OCI-LY1 (cell line): ENCODE measurements around the gene SCN1A.

Experiments
- H2AFZ ChIP-seq: fragments of 200-600 bp; sonication (generic), shearing (Covaris generic); 2 replicates; pipeline ENCODE4 v1.6.0; 2014; ENCODE audit warnings: antibody characterized with exemption, mild to moderate bottlenecking, low read length
- H3F3A ChIP-seq: fragments of 200-600 bp; sonication (generic), shearing (Covaris generic); 2 replicates; pipeline ENCODE4 v1.6.0; 2014; ENCODE audit warnings: mild to moderate bottlenecking, antibody characterized with exemption, low read length, moderate library complexity; ENCODE audit not compliant: insufficient read depth
- H3K27ac ChIP-seq: fragments of 200-600 bp; sonication (generic); 2 replicates; pipeline ENCODE4 v1.5.1; 2014; ENCODE audit warnings: low read length, mixed run types, mild to moderate bottlenecking, low read depth; ENCODE audit not compliant: poor library complexity, severe bottlenecking
- H3K27me3 ChIP-seq: fragments of 200-600 bp; sonication (generic); 2 replicates; pipeline ENCODE4 v1.6.0; 2014; ENCODE audit warnings: antibody characterized with exemption, mild to moderate bottlenecking, low read length, moderate library complexity; ENCODE audit not compliant: insufficient read depth
- H3K36me3 ChIP-seq: fragments of 200-600 bp; sonication (generic); 2 replicates; pipeline ENCODE4 v1.6.1; 2014; ENCODE audit warnings: mild to moderate bottlenecking, antibody characterized with exemption, low read length, moderate library complexity, mixed read lengths; ENCODE audit not compliant: insufficient read depth
- H3K4me1 ChIP-seq: fragments of 200-600 bp; sonication (generic); 2 replicates; pipeline ENCODE4 v1.5.1; 2014; ENCODE audit warnings: mild to moderate bottlenecking, low read length, moderate library complexity; ENCODE audit not compliant: insufficient read depth, severe bottlenecking
- H3K4me2 ChIP-seq: fragments of 200-600 bp; sonication (generic), shearing (Covaris generic); 2 replicates; pipeline ENCODE4 v1.6.1; 2014; ENCODE audit warnings: low read length
- H3K4me3 ChIP-seq: fragments of 200-600 bp; sonication (generic); 2 replicates; pipeline ENCODE4 v1.5.1; 2014; ENCODE audit warnings: low read length, low read depth, mild to moderate bottlenecking, mixed read lengths; ENCODE audit not compliant: poor library complexity, severe bottlenecking
- H3K79me2 ChIP-seq: fragments of 200-600 bp; shearing (Covaris generic); 2 replicates; pipeline ENCODE4 v1.6.1; 2016; ENCODE audit warnings: mixed run types, low read length, mixed read lengths; ENCODE audit not compliant: insufficient read depth
- H3K9ac ChIP-seq: fragments of 200-600 bp; sonication (generic), shearing (Covaris generic); 2 replicates; pipeline ENCODE4 v1.6.1; 2014; ENCODE audit warnings: mild to moderate bottlenecking, low read length, mixed read lengths
- H3K9me2 ChIP-seq: fragments of 200-600 bp; sonication (generic), shearing (Covaris generic); 2 replicates; pipeline ENCODE4 v1.6.1; 2014; ENCODE audit warnings: low read depth, mild to moderate bottlenecking, low read length, mixed read lengths
- H3K9me3 ChIP-seq: fragments of 200-600 bp; shearing (Covaris generic); 2 replicates; pipeline ENCODE4 v1.6.1; 2014; ENCODE audit warnings: low read length, mixed read lengths
- H4K20me1 ChIP-seq: fragments of 200-600 bp; sonication (generic), shearing (Covaris generic); 2 replicates; pipeline ENCODE4 v1.6.0; 2016; ENCODE audit warnings: mild to moderate bottlenecking, low read length; ENCODE audit not compliant: insufficient read depth
- CTCF ChIP-seq: fragments of 200-600 bp; sonication (generic), shearing (Covaris generic); IDR thresholded peaks from 2 replicates; pipeline ENCODE4 v1.5.1; 2017; ENCODE audit warnings: mild to moderate bottlenecking, antibody characterized with exemption, low read length, moderate library complexity, mixed read lengths
- EZH2 ChIP-seq: fragments of 200-600 bp; sonication (generic), shearing (Covaris generic); IDR thresholded peaks from 2 replicates; pipeline ENCODE4 v1.8.0; 2017; ENCODE audit warnings: borderline replicate concordance, mixed run types, mild to moderate bottlenecking, antibody characterized with exemption, low read length, moderate library complexity, mixed read lengths

SCN1A gene

GRCh38 chr2:166082736-166083135 is 45.1 kb downstream of the SCN1A start:
- TF ChIP-seq CTCF (no peak), EZH2 (no peak)
- H3K4me3 ChIP-seq, result no peak overlapping the region
- no peak overlapping the region for H3K27ac ChIP-seq
- no peak overlapping the region for H3K9ac ChIP-seq
- no peaks in the 10 kb centered on the region for H3K36me3 ChIP-seq
- H4K20me1 ChIP-seq, result no peaks in the 10 kb centered on the region
- H3K27me3 ChIP-seq, result no peaks in the 10 kb centered on the region
- no peaks in the 10 kb centered on the region for H3K9me3 ChIP-seq
- no peak overlapping the region for H3K4me2 ChIP-seq
- H3K79me2 ChIP-seq, result no peaks in the 10 kb centered on the region
- H3K9me2 ChIP-seq, result no peaks in the 10 kb centered on the region
- no peak overlapping the region for H2AFZ ChIP-seq
- H3F3A ChIP-seq, result no peaks in the 10 kb centered on the region
- no peaks in the 10 kb centered on the region for H3K4me1 ChIP-seq

GRCh38 chr2:166081852-166082251 is 46.0 kb downstream of the SCN1A start:
- Histone ChIP-seq H3K9ac (no peak overlapping the region), H4K20me1 (no peaks in the 10 kb centered on the region), H3K36me3 (no peaks in the 10 kb centered on the region), H3K27ac (no peak overlapping the region), H3K4me2 (no peak overlapping the region), H3K9me2 (no peaks in the 10 kb centered on the region), H3K79me2 (no peaks in the 10 kb centered on the region), H3K4me3 (no peak overlapping the region), H3F3A (no peaks in the 10 kb centered on the region), H3K4me1 (no peaks in the 10 kb centered on the region), H3K9me3 (no peaks in the 10 kb centered on the region), H3K27me3 (no peaks in the 10 kb centered on the region), H2AFZ (no peak overlapping the region)
- TF ChIP-seq CTCF (no peak), EZH2 (no peak)

GRCh38 chr2:166081131-166081632 is 46.6 kb downstream of the SCN1A start:
- TF ChIP-seq CTCF, result no peak
- no peak overlapping the region for H3K4me2 ChIP-seq
- no peaks in the 10 kb centered on the region for H3F3A ChIP-seq
- H3K36me3 ChIP-seq, result no peaks in the 10 kb centered on the region
- no peaks in the 10 kb centered on the region for H3K79me2 ChIP-seq
- no peak overlapping the region for H3K9ac ChIP-seq
- H3K4me1 ChIP-seq, result no peaks in the 10 kb centered on the region
- H4K20me1 ChIP-seq, result no peaks in the 10 kb centered on the region
- no peak overlapping the region for H3K4me3 ChIP-seq
- no peak overlapping the region for H3K27ac ChIP-seq
- no peaks in the 10 kb centered on the region for H3K9me3 ChIP-seq
- no peak overlapping the region for H2AFZ ChIP-seq
- H3K27me3 ChIP-seq, result no peaks in the 10 kb centered on the region
- no peaks in the 10 kb centered on the region for H3K9me2 ChIP-seq
